GM21528 (cell line): Measurements from ENCODE around the gene CXCL14.
"Not testable (repeated sequence)": the region's sequence is repeated elsewhere in the genome, so short reads cannot be mapped to it uniquely, and the experiment has no call there.

Experiments
- ATAC-seq: cut with Tn5 transposase; IDR thresholded peaks from one replicate; pipeline ENCODE4 v1.9.1; 2021; ENCODE audit warnings: mild to moderate bottlenecking, moderate library complexity; ENCODE audit not compliant: unreplicated experiment, low FRiP score

CXCL14 gene

GRCh38 chr5:135546912-135547311, 31.9 kb downstream of the CXCL14 start:
- no peak for ATAC-seq

DNA sequence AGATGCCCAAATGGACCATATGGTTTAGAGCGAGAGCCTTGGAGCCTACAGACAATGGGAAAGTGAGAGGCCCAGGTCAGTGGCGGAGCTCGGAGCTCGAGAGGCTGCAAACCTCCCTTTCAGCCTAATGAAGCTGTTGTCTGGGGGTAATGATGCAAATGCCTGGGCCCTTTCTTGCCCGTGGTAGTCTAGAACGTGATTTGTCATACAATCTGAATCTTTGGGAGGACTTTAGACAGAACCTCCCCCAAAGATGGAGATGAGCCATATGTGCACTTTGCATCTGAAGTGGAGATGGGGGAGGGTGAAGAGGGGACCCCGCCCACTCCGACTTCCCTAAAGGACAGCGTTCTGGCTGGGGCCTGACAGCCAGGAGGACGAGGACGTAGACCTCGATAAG, 32.7 kb downstream of the CXCL14 start:
- ATAC-seq = no peak

- ATAC-seq = no peak
These were observed 33.7 kb downstream of the CXCL14 start for GRCh38 chr5:135545099-135545498.

GRCh38 chr5:135543485-135544304, 35.1 kb downstream of the CXCL14 start:
- ATAC-seq = no peak

GRCh38 chr5:135543001-135543484, 35.7 kb downstream of the CXCL14 start:
- no peak for ATAC-seq

DNA sequence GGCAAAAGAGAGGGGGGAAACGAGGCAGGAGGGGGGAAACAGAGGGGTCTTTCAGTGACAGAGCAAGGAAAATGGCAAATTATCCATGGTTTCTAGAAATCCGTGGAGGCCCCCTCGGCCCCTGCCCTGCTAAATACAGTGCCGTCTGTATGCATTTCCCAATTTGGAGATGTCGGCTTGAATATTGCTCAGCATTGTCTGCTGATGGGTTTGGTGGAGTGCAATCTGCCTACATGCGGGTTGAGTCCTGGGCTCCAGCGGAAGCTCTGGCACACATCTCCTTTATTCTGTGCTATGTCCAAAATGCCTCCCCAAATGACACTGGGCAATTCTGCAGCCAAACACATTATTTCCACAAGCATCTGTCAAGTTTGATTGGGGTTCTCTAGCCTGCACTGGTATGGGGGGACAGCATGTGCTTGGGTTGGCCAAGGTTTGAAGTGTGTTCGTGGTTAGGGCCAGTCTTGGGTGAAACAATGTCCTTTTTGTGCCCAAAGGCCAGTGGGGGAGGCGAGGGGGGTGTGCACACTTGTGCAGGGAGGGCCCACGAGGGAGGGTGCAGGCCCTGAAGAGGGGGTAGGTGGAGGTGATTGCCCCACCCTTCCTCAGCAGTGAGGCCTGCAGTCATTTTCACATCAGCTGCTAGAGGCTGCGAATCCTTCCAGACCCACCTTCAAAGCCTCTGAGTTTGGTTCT, 36.8 kb downstream of the CXCL14 start:
- no peak for ATAC-seq

DNA sequence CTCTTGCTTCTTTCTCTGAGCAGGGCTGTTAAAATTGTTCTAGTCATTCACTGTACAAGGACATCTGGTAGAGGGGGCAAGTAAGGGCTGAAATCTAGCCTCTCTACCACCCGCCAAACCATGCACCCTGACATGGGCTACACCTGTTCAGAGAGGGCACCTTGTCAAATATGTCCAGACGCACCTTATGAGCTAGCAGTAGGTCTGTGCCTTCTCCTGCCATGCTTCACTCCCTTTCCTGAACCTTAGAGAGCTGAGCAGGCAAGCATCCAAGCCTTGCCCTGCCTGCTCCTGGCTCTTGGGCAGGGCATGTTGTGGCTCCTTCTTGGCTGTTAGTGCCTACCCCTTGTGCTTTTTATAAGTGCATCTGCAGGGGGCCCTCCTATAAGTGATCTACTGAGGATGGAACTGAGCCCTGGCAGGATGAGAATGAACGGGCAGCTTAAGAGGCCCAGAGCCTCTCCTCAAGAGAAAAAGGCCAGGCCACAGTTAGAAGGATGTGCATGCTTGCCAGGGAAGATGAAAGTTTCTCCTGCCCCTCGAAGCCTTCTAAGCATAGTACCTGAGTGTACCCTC, 39.3 kb downstream of the CXCL14 start:
- no peak for ATAC-seq

DNA sequence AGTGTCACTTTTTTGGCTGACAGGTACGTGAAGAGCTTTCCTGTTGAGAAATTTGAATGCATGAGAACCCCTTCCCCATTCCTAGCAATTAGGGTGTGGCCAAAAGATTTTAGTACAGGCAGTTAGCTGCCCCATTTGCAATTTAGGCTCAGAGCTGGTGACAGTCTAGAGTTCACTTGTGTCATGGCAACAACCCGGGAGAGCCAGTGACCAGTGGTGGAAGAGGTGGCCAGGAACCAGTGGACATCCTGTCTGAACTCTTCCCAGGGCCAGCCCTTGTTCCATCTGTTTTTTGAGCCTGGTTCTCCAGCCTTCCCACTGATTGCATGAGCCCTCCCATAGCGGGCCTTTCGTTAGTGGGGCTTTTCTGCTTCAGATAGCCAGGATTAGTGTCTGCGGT, 40.5 kb downstream of the CXCL14 start:
- no peak for ATAC-seq

DNA sequence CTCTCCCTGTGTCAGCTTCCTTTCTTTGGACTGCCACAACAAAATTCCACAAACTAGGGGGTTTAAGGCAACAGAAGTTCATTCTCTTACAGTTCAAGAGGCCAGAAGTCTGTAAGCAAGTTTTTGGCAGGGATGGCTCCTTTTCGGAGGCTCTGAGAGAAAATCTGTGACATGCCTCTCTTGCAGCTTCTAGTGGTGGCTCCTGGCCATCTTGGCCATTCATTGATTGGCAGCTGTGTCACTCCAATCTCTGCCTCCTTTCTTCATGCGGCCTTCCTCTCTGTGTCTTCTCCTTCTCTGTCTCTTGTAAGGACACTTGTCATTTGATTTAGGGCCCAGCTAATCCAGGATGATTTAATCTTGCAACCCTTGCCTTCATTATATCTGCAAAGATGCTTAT, 41.0 kb downstream of the CXCL14 start:
- no peak for ATAC-seq

GRCh38 chr5:135537271-135537670, 41.5 kb downstream of the CXCL14 start:
- ATAC-seq = no peak

DNA sequence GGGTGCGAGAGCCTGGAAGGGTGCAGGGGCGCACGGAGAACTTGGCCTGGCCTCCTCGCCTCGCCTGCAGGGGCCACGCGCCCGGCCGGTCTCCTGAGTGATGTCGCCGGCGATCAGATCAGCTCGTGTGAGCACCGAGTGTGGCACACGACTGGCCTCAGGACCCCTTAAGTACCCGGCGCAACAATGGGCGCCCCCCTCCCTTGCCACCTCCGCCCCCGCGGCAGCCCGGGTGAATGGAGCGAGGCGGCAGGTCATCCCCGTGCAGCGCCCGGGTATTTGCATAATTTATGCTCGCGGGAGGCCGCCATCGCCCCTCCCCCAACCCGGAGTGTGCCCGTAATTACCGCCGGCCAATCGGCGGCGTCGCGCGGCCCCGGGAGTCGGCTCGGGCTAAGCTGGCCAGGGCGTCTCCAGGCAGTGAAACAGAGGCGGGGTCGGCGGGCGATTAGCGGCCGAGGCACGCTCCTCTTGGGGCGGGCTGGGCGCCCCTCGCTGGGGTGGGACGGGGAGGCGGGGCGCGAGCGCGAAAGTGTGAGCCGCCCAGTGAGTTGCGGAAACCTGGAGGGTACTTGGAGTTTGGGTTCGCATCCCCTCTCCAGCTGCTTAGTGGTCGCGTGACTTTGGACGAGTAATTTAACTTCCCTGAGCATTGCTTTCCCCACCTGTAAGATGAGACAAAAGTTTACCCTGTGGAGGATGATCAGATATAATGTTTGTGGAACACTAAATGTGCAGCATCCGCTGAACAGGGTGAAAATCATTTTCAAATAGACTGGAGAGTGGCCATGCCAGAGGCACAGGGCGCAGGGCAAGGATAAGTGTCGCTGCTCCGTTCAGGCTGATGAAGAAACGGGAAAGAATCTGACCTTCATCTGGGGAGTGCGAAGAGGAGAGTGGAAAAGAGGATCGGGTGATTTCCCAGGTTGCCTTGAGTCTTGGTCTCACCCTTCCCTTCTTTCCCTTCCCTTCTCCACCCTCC, 42.7 kb downstream of the CXCL14 start, which contains the start of gene NEUROG1:
Gene NEUROG1, minus strand, starts transcription at position 145 of the 982 bp plus-strand sequence. CDS start 274 bp downstream, outside the sequence.
- ATAC-seq = no peak

- ATAC-seq = no peak
These were observed 43.4 kb downstream of the CXCL14 start for GRCh38 chr5:135535420-135535819.

DNA sequence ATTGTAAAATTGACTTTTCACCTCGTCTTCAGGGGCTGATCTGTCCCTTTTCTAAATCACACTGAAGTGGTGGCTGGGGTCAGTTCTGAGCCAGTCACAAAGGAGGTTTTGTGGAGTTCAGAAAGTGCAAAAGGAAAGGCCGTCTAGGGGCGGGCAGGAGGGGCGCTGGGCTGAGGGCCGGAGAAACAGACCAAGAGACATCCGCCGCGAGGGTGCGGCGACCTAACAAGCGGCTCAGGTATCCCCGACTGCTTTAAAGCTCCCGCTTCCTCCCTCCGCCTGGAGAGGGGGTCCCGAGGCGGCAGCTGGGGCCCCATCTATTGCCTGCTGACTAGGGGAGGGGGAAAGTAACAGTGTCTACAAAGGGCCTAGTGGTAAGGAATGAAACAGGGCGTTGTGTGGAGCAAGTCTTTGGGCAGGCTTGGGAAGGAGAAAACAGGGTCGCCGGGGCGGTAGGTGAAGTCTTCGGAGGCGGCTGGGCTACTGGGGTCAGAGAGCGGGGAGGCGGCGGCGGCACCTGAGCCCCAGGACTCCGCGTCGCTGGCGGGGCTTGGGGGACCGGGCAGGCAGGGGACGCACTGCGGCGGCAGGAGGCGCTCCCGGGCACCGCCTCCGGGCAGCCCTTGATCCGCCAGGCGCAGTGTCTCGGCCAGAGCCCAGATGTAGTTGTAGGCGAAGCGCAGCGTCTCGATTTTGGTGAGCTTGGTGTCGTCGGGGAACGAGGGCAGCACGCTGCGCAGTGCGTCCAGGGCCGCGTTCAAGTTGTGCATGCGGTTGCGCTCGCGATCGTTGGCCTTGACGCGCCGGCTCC, 44.0 kb downstream of the CXCL14 start:
- no peak for ATAC-seq

DNA sequence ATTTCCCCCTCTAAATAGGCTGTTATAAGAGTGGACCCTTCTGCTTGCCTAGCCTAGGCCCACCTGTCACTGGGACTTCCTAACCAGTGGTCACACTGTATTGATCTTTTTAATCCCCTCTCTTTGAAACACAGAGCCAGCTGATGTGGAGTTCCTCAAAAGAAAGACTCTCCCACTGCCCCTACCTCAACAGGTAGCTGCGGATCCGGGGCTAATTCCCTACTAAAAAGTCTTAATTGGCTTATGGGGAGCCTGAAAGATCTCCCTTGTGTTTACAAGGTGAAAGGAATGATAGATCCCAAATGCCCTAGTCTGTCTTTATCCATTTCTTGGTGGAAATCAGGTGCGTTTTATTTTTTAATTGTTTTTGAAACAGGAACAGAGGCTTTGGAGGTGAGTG, 45.0 kb downstream of the CXCL14 start:
- no peak for ATAC-seq

DNA sequence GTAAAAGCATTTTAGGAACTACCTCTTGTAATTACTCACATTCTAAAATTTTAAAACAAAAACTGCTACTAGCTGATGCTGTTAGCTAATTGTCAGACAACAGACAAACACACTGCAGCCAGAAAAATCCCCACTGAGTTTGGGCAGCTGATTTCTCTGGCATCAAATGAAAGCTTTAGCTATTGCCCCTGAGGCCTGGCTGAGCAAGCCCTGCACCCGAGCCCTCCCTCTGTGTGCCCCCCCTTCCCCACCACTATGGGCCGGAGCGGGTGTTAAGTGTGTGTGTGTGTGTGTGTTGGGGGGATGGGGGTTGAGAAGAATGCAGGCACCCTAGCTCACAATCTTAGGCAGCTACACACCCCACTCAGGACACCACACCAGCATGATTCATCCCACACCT, 45.5 kb downstream of the CXCL14 start:
- no peak for ATAC-seq

- not testable (repeated sequence) for ATAC-seq
These were observed 49.2 kb downstream of the CXCL14 start for GRCh38 chr5:135529576-135529975.

- no peak for ATAC-seq
These were observed 51.9 kb downstream of the CXCL14 start for GRCh38 chr5:135526924-135527323.

DNA sequence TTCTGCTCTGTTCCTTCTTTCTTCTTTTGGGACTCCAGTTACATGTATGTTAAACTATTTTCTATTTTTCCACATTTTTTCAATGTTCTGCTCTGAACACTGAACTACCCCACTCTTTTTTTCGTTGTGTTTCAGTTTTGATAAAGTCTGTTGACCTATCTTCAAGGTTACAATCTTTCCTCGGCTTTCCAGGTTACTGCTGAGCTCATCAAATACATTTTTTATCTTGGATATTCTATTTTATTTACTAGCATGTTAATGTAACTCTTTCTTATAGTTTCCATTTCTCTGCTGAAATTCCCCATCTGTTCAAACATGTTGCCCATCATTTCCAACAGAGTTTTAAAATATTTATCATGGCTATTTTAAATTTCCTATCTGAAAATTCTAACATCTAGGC, 56.8 kb downstream of the CXCL14 start:
- ATAC-seq = no peak
